Sigmoid colon (tissue), 7 donors: ENCODE data around the gene BRSK1. TPM values are rescaled to one million over a fixed set of nuclear protein-coding genes. Genes with fewer than 3 reads are reported as not detected.

Experiments
- DNase-seq: peaks from one replicate; pipeline ENCODE4 v3.0.0-alpha.2; 2019
- H3K27ac ChIP-seq, 4 donors: fragments of 200-600 bp; sonication (generic); one replicate each; pipeline ENCODE4 v1.5.1; 2016 to 2019; ENCODE audit warnings: mild to moderate bottlenecking in 1 of 4
- H3K27me3 ChIP-seq, 3 donors: fragments of 200-600 bp; sonication (generic); one replicate each; pipeline ENCODE4 v1.5.1; 2019; ENCODE audit warnings: mild to moderate bottlenecking in 1 of 3
- H3K36me3 ChIP-seq, 4 donors: fragments of 200-600 bp; sonication (generic); one replicate each; pipeline ENCODE4 v1.5.1; 2016 to 2019
- H3K4me1 ChIP-seq, 4 donors: fragments of 200-600 bp; sonication (generic); one replicate each; pipeline ENCODE4 v1.5.1; 2017 to 2019
- H3K4me3 ChIP-seq, 4 donors: fragments of 200-600 bp; sonication (generic); one replicate each; pipeline ENCODE4 v1.5.1; 2017 to 2019; ENCODE audit warnings: mild to moderate bottlenecking in 2 of 4, moderate library complexity in 1 of 4
- H3K9me3 ChIP-seq, 4 donors: fragments of 200-600 bp in 3 of 4; sonication (generic) in 3 of 4; one replicate each; pipeline versions ENCODE4 v1.5.1 to v1.6.1; 2013 to 2019
- EP300 ChIP-seq, 4 donors: sonication (generic); formaldehyde crosslinking; IDR thresholded peaks; one replicate each; pipeline ENCODE4 v1.6.1; 2017; ENCODE audit warnings: antibody characterized with exemption in 4 of 4
- POLR2A ChIP-seq, 2 donors: fragments of 450-650 bp; IDR thresholded peaks; one replicate each; pipeline ENCODE4 v1.6.1; 2016; ENCODE audit warnings: antibody characterized with exemption in 2 of 2, mild to moderate bottlenecking in 2 of 2, moderate library complexity in 2 of 2
- POLR2AphosphoS5 ChIP-seq, 4 donors: sonication (generic); formaldehyde crosslinking; IDR thresholded peaks; one replicate each; pipeline ENCODE4 v1.6.1; 2017; ENCODE audit warnings: antibody characterized with exemption in 4 of 4
- WGBS, 2 donors: extraction: QIAGEN DNeasy Blood & Tissue Kit; methylation state at CpG; one replicate each; pipeline ENCODE4 v1.1.7; 2013; 5-methylcytosine and 5-hydroxymethylcytosine counted together
- intact Hi-C: fragments of 100-400 bp; cut with DNase I; formaldehyde crosslinking; loops from one replicate; pipeline ENCODE4 v1.15.1; 2023
- polyA plus RNA-seq, 3 donors: library from polyadenylated mRNA; stranded (reverse); fragments of 200-250 nt; gene quantifications; one replicate each; pipeline ENCODE4 v1.2.3, GENCODE V29; 2013
- total RNA-seq, 4 donors: library from RNA; depleted of rRNA; stranded (reverse); fragments of >200 nt; gene quantifications; one replicate each; pipeline ENCODE4 v1.1.0, GENCODE V29; 2016
- TF ChIP-seq, protein P1 (sequence below), 4 experiments: fragments of 450-650 bp in 3 of 4; fragments of 200-600 bp in 1 of 4; IDR thresholded peaks; one replicate each; pipeline ENCODE4 v1.5.1; 2016 to 2019; ENCODE audit warnings: antibody characterized with exemption in 4 of 4, mild to moderate bottlenecking in 3 of 4, moderate library complexity in 2 of 4
- donor health status: healthy with polysubstance abuse.
- donor health status: Bipolar disorder and iron deficiency.
- donor health status: healthy.

The BRSK1 gene
- total and polyA plus RNA-seq, 7 donors, result 2.9 to 20.6 (median 6.0) TPM; not detected in 1

DNA sequence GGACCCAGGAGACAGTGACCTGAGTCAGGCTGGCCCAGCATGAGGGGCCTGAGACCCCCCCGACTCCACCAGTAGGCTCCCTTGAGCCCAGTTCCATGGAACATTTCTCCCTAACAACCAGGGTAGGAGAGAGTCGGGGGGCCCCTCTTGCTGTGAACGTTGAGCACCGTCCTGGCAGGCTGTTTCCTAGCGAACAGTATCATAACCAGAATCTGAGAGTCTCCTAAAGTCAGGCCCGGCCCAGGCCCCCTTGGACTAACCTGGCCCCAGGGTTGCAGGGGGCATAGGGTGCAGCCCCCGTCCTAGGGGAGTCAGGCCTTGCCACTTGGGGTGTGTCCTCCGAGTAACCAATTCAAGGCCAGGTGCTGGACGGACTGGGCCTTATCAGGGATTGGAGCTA lies 27.6 kb downstream of the BRSK1 start:
- no peaks in the 10 kb centered on the region for H3K27me3 ChIP-seq
- no peak overlapping the region for H3K4me3 ChIP-seq
- H3K9me3 ChIP-seq, result no peaks in the 10 kb centered on the region
- peaks cover 0 to 25% (median 8%) of the 10 kb centered on the region in 4 donors for H3K36me3 ChIP-seq
- no peak for DNase-seq
- H3K27ac ChIP-seq, result no peak overlapping the region
- intact Hi-C loops, result no loop called here
- H3K4me1 ChIP-seq, result no peaks in the 10 kb centered on the region
- TF ChIP-seq, protein P1, sequence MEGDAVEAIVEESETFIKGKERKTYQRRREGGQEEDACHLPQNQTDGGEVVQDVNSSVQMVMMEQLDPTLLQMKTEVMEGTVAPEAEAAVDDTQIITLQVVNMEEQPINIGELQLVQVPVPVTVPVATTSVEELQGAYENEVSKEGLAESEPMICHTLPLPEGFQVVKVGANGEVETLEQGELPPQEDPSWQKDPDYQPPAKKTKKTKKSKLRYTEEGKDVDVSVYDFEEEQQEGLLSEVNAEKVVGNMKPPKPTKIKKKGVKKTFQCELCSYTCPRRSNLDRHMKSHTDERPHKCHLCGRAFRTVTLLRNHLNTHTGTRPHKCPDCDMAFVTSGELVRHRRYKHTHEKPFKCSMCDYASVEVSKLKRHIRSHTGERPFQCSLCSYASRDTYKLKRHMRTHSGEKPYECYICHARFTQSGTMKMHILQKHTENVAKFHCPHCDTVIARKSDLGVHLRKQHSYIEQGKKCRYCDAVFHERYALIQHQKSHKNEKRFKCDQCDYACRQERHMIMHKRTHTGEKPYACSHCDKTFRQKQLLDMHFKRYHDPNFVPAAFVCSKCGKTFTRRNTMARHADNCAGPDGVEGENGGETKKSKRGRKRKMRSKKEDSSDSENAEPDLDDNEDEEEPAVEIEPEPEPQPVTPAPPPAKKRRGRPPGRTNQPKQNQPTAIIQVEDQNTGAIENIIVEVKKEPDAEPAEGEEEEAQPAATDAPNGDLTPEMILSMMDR (IDR thresholded peaks at IDR 0.05), result no peak
- TF ChIP-seq EP300 (IDR thresholded peaks at IDR 0.05), result no peak
- TF ChIP-seq POLR2A (IDR thresholded peaks at IDR 0.05), result no peak
- no peak for TF ChIP-seq POLR2AphosphoS5 (IDR thresholded peaks at IDR 0.05)
- WGBS, 2 donors, result 80 to 91% methylated on average over 9 of the region's 9 CpGs

DNA sequence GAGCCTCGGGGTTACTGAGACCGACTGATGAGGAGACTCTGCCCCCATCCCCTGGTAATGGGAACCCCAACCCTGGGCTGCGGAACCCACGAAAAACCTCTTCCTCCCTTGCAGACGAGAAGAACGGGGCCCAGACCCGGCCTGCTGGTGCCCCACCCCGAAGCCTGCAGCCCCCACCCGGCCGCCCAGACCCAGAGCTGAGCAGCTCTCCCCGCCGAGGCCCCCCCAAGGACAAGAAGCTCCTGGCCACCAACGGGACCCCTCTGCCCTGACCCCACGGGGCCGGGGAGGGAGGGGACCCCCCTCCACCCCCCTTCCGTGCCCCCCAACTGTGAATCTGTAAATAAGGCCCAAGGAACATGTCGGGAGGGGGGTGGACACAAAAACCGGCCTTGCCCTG lies 28.0 kb downstream of the BRSK1 start:
- Histone ChIP-seq H3K36me3 (peaks cover 0 to 21% (median 4%) of the 10 kb centered on the region in 4 donors), H3K27ac (no peak overlapping the region), H3K4me1 (no peaks in the 10 kb centered on the region), H3K9me3 (no peaks in the 10 kb centered on the region), H3K4me3 (no peak overlapping the region), H3K27me3 (no peaks in the 10 kb centered on the region)
- TF ChIP-seq POLR2AphosphoS5 (IDR thresholded peaks at IDR 0.05), result no peak
- 83 to 88% methylated on average over 18 of the region's 18 CpGs for WGBS, 2 donors
- DNase-seq, result no peak
- intact Hi-C loops, result no loop called here

DNA sequence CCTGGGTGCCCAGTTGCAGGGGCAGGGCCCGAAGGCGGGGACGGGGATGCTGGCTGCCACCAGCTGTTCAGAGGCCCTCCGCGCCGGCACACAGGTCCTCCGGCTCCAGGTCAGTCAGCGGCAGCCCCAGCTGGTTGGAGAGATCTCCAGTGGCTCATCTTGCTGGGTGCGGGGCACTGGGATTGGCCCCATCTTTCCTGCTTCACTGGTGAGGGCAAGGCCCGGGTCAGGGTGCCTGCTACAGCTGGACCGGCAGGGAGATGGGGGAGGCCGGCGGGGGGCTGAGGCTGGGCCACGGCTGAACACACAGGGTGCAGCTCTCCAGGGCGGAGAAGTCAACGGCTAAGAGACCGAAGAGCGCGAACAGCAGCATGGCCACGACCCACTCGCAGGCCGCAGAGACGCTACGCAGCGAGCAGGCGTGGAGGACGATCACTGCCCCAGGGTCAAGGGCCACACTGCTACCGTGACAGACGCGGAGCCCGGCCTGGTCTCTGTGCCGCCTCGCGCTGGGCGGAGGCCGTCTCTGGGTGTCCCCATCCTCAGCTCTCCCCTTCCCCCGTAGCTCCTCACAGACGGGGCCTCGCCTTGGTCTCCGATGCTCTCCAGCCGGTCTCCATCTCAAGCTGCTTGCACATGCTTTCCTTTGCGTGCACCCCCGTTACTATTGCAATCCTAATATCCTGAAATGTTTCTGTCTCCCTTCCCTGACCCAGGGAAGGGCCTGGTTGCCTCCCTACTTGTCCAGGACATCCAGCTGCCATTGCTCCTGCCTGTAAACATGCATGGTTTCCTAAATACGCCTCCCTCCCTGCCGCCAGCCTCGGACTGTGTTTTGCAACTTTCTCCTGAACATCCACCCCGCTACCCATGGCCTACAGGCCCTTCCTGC lies 29.1 kb downstream of the BRSK1 start:
- WGBS, 2 donors, result 85 to 86% methylated on average over 47 of the region's 47 CpGs
- intact Hi-C loops, result no loop called here
- TF ChIP-seq, protein P1 (IDR thresholded peaks at IDR 0.05), result no peak
- TF ChIP-seq POLR2A (IDR thresholded peaks at IDR 0.05) (no peak), POLR2AphosphoS5 (IDR thresholded peaks at IDR 0.05) (no peak), EP300 (IDR thresholded peaks at IDR 0.05) (no peak)
- no peak for DNase-seq
- Histone ChIP-seq H3K27me3 (no peaks in the 10 kb centered on the region), H3K36me3 (peaks cover 0 to 16% (median 1%) of the 10 kb centered on the region in 4 donors), H3K4me3 (no peak overlapping the region), H3K27ac (no peak overlapping the region), H3K9me3 (no peaks in the 10 kb centered on the region), H3K4me1 (no peaks in the 10 kb centered on the region)

DNA sequence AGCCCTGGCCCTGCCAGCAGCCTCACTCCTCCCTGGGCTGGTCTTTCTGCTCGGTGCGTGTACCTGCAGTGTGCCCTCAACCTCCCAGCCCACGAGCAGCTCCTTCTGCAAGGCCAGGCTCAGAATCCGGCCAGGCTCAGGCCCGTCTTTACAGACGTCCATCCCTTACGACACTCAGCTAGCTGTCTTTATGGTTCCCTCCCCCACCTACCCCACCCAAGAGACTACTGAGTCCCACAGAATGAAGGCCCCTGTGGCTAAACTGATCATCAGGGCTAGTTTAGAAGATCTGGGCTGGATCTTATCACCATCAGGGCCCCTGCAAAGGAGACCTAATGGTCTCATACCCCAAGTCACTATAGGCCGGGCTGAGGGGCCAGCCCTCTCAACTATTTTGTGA lies 30.6 kb downstream of the BRSK1 start:
- DNase-seq, result no peak
- Histone ChIP-seq H3K4me1 (no peaks in the 10 kb centered on the region), H3K27me3 (no peaks in the 10 kb centered on the region), H3K4me3 (no peak overlapping the region), H3K36me3 (peaks cover 0 to 4% (median 1%) of the 10 kb centered on the region in 4 donors), H3K27ac (no peak overlapping the region), H3K9me3 (no peaks in the 10 kb centered on the region)
- 91 to 92% methylated on average over 8 of the region's 8 CpGs for WGBS, 2 donors
- intact Hi-C loops, result no loop called here
- TF ChIP-seq EP300 (IDR thresholded peaks at IDR 0.05) (no peak), POLR2A (IDR thresholded peaks at IDR 0.05) (no peak), POLR2AphosphoS5 (IDR thresholded peaks at IDR 0.05) (no peak)
- TF ChIP-seq, protein P1 (IDR thresholded peaks at IDR 0.05), result no peak

DNA sequence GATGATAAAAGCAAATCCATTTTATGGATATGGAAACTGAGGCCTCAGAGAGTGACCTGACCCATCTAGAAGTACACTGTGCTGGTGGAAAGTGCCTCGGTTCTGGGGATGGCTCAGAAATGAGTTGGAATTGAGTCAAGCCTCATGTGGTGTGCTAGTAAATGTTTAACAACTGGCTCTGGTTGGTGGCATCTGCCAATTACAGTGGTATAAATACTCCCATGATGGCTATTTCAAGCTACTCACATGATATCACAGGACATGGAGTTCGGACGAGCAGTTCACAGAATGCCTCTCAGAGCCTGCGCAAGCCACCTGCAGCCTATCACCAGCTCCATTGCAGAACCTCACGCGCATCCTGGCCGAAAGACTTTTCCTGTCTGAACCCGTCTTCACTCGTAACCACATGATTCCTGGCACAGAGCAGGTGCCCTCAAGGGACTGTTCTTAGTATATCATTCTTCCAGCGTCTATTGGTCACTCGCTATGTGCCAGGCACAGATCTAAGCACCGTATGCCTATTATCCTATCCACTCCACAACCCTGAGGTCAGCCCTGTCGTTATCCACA lies 32.2 kb downstream of the BRSK1 start:
- Histone ChIP-seq H3K9me3 (no peaks in the 10 kb centered on the region), H3K4me3 (no peak overlapping the region), H3K36me3 (no peaks in the 10 kb centered on the region), H3K4me1 (peaks cover 0 to 5% (median 0%) of the 10 kb centered on the region in 4 donors), H3K27ac (no peak overlapping the region), H3K27me3 (peaks cover 0 to 11% (median 6%) of the 10 kb centered on the region in 3 donors)
- intact Hi-C loops, result no loop called here
- WGBS, 2 donors, result 88 to 89% methylated on average over 13 of the region's 13 CpGs
- DNase-seq, result no peak
- TF ChIP-seq POLR2AphosphoS5 (IDR thresholded peaks at IDR 0.05) (no peak), EP300 (IDR thresholded peaks at IDR 0.05) (no peak), POLR2A (IDR thresholded peaks at IDR 0.05) (no peak)
- TF ChIP-seq, protein P1 (IDR thresholded peaks at IDR 0.05), result no peak
